ENCODE measurements around the gene P2RY13. TPM values are rescaled to one million over a fixed set of nuclear protein-coding genes. Genes with fewer than 3 reads are reported as not detected.
A peak's percentile ranks its signal among the peaks of the same experiment; 100 is the strongest.

Gene P2RY13
- total RNA-seq, 1 experiment from 2014 or later = 0.97 TPM

- Histone ChIP-seq H3K79me2 (ENCODE audit: low read length) (no peaks in the 10 kb centered on the region), H4K20me1 (ENCODE audit: insufficient read depth, low read depth, low read length) (no peaks in the 10 kb centered on the region), H3K4me3 (ENCODE audit: low read length) (no peak overlapping the region), H3K4me2 (ENCODE audit: low read depth, low read length, poor library complexity, severe bottlenecking) (no peak overlapping the region), H3K27me3 (ENCODE audit: low read length) (no peaks in the 10 kb centered on the region), H3K36me3 (ENCODE audit: insufficient read depth, low read length) (no peaks in the 10 kb centered on the region), H2AFZ (ENCODE audit: low read length) (no peak overlapping the region), H3K27ac (ENCODE audit: low read length) (no peak overlapping the region), H3K9me2 (replicated peaks; ENCODE audit: insufficient read depth, low read length) (no peaks in the 10 kb centered on the region), H3K9me3 (ENCODE audit: low read length) (no peaks in the 10 kb centered on the region), H3K4me1 (ENCODE audit: low read length) (no peaks in the 10 kb centered on the region), H3K9ac (ENCODE audit: low read length) (no peak overlapping the region)
- DNase-seq = no peak
Measured at GRCh38 chr3:151283907-151284461, 45.4 kb downstream of the P2RY13 start.

DNA sequence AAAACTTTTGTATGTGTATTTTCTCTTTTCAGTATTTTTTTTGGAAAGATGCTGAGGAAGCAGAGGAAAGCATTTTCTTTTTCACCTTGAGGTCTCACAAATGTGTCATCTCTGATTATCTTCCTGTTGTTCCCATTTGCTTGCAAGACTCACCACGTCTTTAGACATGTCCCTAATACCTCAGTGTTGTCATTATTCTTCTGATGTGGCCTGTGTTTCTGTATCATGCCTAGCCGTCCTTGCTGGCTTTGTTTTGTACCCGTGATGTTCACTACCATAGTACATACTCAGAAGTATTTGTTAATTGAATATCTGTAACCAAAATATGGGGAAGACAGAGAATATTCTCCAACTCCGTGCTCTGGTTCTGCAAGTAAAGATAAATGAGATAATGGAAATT lies 46.0 kb downstream of the P2RY13 start:
- Histone ChIP-seq H3K79me2 (ENCODE audit: low read length) (no peaks in the 10 kb centered on the region), H3K27ac (ENCODE audit: low read length) (no peak overlapping the region), H3K4me1 (ENCODE audit: low read length) (no peaks in the 10 kb centered on the region), H2AFZ (ENCODE audit: low read length) (no peak overlapping the region), H3K4me2 (ENCODE audit: low read depth, low read length, poor library complexity, severe bottlenecking) (no peak overlapping the region), H3K9ac (ENCODE audit: low read length) (no peak overlapping the region), H3K4me3 (ENCODE audit: low read length) (no peak overlapping the region), H3K9me3 (ENCODE audit: low read length) (no peaks in the 10 kb centered on the region), H4K20me1 (ENCODE audit: insufficient read depth, low read depth, low read length) (no peaks in the 10 kb centered on the region), H3K27me3 (ENCODE audit: low read length) (no peaks in the 10 kb centered on the region), H3K9me2 (replicated peaks; ENCODE audit: insufficient read depth, low read length) (no peaks in the 10 kb centered on the region), H3K36me3 (ENCODE audit: insufficient read depth, low read length) (no peaks in the 10 kb centered on the region)
- no peak for DNase-seq

GRCh38 chr3:151282921-151283320 lies 46.4 kb downstream of the P2RY13 start:
- DNase-seq = peak; percentile 74
- no peak overlapping the region for H3K4me3 ChIP-seq (ENCODE audit: low read length)

DNA sequence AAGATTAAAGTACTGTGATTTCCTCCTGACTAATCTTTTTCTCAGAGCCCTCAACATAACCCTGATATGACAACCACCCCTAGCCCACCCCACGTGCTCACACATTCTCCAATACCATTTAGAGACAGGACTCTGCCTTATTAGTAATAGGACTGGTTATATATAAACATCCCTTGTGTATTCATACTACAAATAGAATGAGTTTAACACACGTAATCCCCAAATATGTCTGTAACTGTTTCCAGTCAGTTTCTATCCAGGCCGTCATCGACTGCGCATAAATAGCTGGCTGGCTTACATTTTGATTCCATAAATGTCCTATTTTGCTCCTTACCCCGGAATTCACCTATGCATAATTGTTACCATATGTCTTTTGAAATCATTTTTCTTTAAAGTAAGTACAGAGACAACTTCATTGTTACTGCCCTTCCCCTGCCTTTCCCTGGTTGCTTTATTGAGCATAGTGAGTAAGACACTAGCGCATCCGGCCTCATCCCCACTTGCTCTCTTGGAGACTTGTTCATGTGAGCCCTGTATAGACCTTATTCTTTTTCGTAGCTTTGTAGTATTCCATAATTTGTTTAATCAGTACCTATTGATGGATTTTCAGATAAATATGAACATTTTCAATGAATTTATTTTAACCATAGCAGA lies 47.6 kb downstream of the P2RY13 start:
- H3K4me1 ChIP-seq (ENCODE audit: low read length) = no peaks in the 10 kb centered on the region
- no peak for DNase-seq
- no peaks in the 10 kb centered on the region for H3K27me3 ChIP-seq (ENCODE audit: low read length)
- H3K9ac ChIP-seq (ENCODE audit: low read length) = no peak overlapping the region
- no peak overlapping the region for H3K4me2 ChIP-seq (ENCODE audit: low read depth, low read length, poor library complexity, severe bottlenecking)
- no peak overlapping the region for H2AFZ ChIP-seq (ENCODE audit: low read length)
- H3K79me2 ChIP-seq (ENCODE audit: low read length) = no peaks in the 10 kb centered on the region
- no peaks in the 10 kb centered on the region for H3K9me3 ChIP-seq (ENCODE audit: low read length)
- H3K4me3 ChIP-seq (ENCODE audit: low read length) = no peak overlapping the region
- no peaks in the 10 kb centered on the region for H3K9me2 ChIP-seq (replicated peaks; ENCODE audit: insufficient read depth, low read length)
- H3K27ac ChIP-seq (ENCODE audit: low read length) = no peak overlapping the region
- no peaks in the 10 kb centered on the region for H3K36me3 ChIP-seq (ENCODE audit: insufficient read depth, low read length)
- H4K20me1 ChIP-seq (ENCODE audit: insufficient read depth, low read depth, low read length) = no peaks in the 10 kb centered on the region

More at GRCh38 chr3:151282921-151283320, 46.4 kb downstream of the P2RY13 start:
- no peak overlapping the region for H2AFZ ChIP-seq (ENCODE audit: low read length)
- H3K27me3 ChIP-seq (ENCODE audit: low read length) = no peaks in the 10 kb centered on the region
- H3K9me3 ChIP-seq (ENCODE audit: low read length) = no peaks in the 10 kb centered on the region
- H3K79me2 ChIP-seq (ENCODE audit: low read length) = no peaks in the 10 kb centered on the region
- no peaks in the 10 kb centered on the region for H3K4me1 ChIP-seq (ENCODE audit: low read length)
- H3K36me3 ChIP-seq (ENCODE audit: insufficient read depth, low read length) = no peaks in the 10 kb centered on the region
- no peak overlapping the region for H3K27ac ChIP-seq (ENCODE audit: low read length)
- no peaks in the 10 kb centered on the region for H3K9me2 ChIP-seq (replicated peaks; ENCODE audit: insufficient read depth, low read length)
- H4K20me1 ChIP-seq (ENCODE audit: insufficient read depth, low read depth, low read length) = no peaks in the 10 kb centered on the region
- H3K9ac ChIP-seq (ENCODE audit: low read length) = no peak overlapping the region
- no peak overlapping the region for H3K4me2 ChIP-seq (ENCODE audit: low read depth, low read length, poor library complexity, severe bottlenecking)

DNA sequence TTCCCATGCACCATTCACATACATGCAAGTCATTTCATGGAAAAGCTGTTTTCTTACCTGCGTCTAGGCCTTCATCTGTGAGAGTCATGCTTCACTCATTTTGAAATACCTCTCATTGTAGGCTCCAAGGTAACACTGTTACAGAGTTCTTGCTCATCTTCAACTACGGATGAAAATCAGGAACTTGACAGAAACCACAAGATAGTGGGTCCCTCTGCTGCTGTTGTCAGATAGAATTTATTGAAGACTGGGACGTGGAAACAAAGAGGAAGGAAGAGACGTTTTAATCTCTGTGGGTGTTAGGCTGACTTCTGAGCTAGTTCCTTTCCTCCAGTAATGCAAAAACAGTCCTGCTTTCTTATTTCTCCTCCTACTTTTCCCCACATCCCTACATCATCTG lies 51.1 kb downstream of the P2RY13 start, which contains the start of gene P2RY14:
TSS of gene P2RY14 (minus strand) at position 313 of the 400 bp plus-strand sequence. CDS start 64,226 bp downstream, outside the sequence.
- no peak within 1 kb of the TSS for H3K4me3 ChIP-seq (ENCODE audit: low read length)
- H3K9me3 ChIP-seq (ENCODE audit: low read length) = no peaks in the 10 kb centered on the region
- H3K27me3 ChIP-seq (ENCODE audit: low read length) = no peaks in the 10 kb centered on the region
- H3K27ac ChIP-seq (ENCODE audit: low read length) = no peak within 1 kb of the TSS
- no peaks in the 10 kb centered on the region for H3K4me1 ChIP-seq (ENCODE audit: low read length)
- no peak within 1 kb of the TSS for H3K9ac ChIP-seq (ENCODE audit: low read length)
- H3K9me2 ChIP-seq (replicated peaks; ENCODE audit: insufficient read depth, low read length) = no peaks in the 10 kb centered on the region
- H3K4me2 ChIP-seq (ENCODE audit: low read depth, low read length, poor library complexity, severe bottlenecking) = no peak within 1 kb of the TSS
- H3K79me2 ChIP-seq (ENCODE audit: low read length) = no peaks in the 10 kb centered on the region
- H3K36me3 ChIP-seq (ENCODE audit: insufficient read depth, low read length) = no peaks in the 10 kb centered on the region
- no peaks in the 10 kb centered on the region for H4K20me1 ChIP-seq (ENCODE audit: insufficient read depth, low read depth, low read length)
- no peak for DNase-seq
- H2AFZ ChIP-seq (ENCODE audit: low read length) = no peak within 1 kb of the TSS

DNA sequence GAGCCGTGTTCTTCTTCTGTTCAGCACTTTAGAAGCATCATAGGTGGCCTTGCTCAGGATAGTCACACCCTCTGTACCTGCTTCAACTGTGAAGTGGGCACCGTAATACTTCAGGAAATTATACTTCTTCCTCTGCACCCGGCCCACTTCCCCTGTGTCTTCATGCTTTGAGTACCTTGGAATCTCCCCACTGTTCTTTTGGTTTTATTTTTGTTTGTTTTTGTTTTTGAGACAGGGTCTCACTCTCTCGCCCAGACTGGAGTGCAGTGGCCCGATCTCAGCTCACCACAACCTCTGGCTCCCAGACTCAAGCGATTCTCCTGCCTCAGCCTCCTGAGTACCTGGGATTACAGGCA lies 52.7 kb downstream of the P2RY13 start:
- no peak overlapping the region for H3K9ac ChIP-seq (ENCODE audit: low read length)

More for the DNA sequence above, 52.7 kb downstream of the P2RY13 start:
- Histone ChIP-seq H3K9me2 (replicated peaks; ENCODE audit: insufficient read depth, low read length) (no peaks in the 10 kb centered on the region), H2AFZ (ENCODE audit: low read length) (no peak overlapping the region), H3K27me3 (ENCODE audit: low read length) (no peaks in the 10 kb centered on the region), H3K4me3 (ENCODE audit: low read length) (no peak overlapping the region), H3K27ac (ENCODE audit: low read length) (no peak overlapping the region), H4K20me1 (ENCODE audit: insufficient read depth, low read depth, low read length) (no peaks in the 10 kb centered on the region), H3K36me3 (ENCODE audit: insufficient read depth, low read length) (no peaks in the 10 kb centered on the region), H3K4me1 (ENCODE audit: low read length) (no peaks in the 10 kb centered on the region), H3K4me2 (ENCODE audit: low read depth, low read length, poor library complexity, severe bottlenecking) (no peak overlapping the region), H3K79me2 (ENCODE audit: low read length) (no peaks in the 10 kb centered on the region), H3K9me3 (ENCODE audit: low read length) (no peaks in the 10 kb centered on the region)
- no peak for DNase-seq

Other genes with a start within 250 kb of the P2RY13 start
- 0.58 and 2.4 TPM in 2 replicates for gene MED12L, start 243.9 kb downstream of the P2RY13 start, total RNA-seq (2014; rRNA removed; shearing (Covaris generic); ENCODE audit: low replicate concordance)
- not detected in 2 replicates for gene GPR171, start 126.3 kb downstream of the P2RY13 start, total RNA-seq (2014; rRNA removed; shearing (Covaris generic); ENCODE audit: low replicate concordance)
- gene P2RY14, start 51.0 kb downstream of the P2RY13 start, total RNA-seq (2014; rRNA removed; shearing (Covaris generic); ENCODE audit: low replicate concordance) = not detected in 2 replicates
- gene GPR87, start 12.7 kb downstream of the P2RY13 start, total RNA-seq (2014; rRNA removed; shearing (Covaris generic); ENCODE audit: low replicate concordance) = not detected in 2 replicates
- not detected in 2 replicates for gene P2RY12, start 55.2 kb upstream of the P2RY13 start, total RNA-seq (2014; rRNA removed; shearing (Covaris generic); ENCODE audit: low replicate concordance)
- gene IGSF10, start 131.5 kb upstream of the P2RY13 start, total RNA-seq (2014; rRNA removed; shearing (Covaris generic); ENCODE audit: low replicate concordance) = 0.07 TPM in 1 of 2 replicates, not detected in the other